Upper lobe of left lung (tissue), 4 donors: ENCODE data around the gene CACNB2.

Experiments used
- CTCF ChIP-seq, 6 experiments: fragments of 450-650 bp in 4 of 6; fragments of 200-600 bp in 2 of 6; sonication (generic) in 2 of 6; IDR thresholded peaks; one replicate each; pipeline ENCODE4 v1.5.1; 2016 to 2019; ENCODE audit warnings: antibody characterized with exemption in 6 of 6
- POLR2A ChIP-seq, 4 donors: fragments of 450-650 bp; IDR thresholded peaks; one replicate each; pipeline ENCODE4 v1.5.1; 2016 to 2017; ENCODE audit warnings: antibody characterized with exemption in 4 of 4, mild to moderate bottlenecking in 2 of 4

GRCh38 chr10:18308600-18308999 lies 168.4 kb downstream of the CACNB2 start:
- no peak for TF ChIP-seq CTCF (IDR thresholded peaks at IDR 0.05)
- no peak for TF ChIP-seq POLR2A (IDR thresholded peaks at IDR 0.05)
